ENCODE results near the gene MTERF4. TPM values are rescaled to one million over a fixed set of nuclear protein-coding genes. Genes with fewer than 3 reads are reported as not detected.

The MTERF4 gene
- polyA plus RNA-seq, 3 donors = 15.5 to 37.4 (median 17.8) TPM

- H4K20me1 ChIP-seq (ENCODE audit: insufficient read depth, low read length) = no peaks in the 10 kb centered on the region
- no peak overlapping the region for H3K4me3 Mint-ChIP-seq
- no peak overlapping the region for H3K4me2 ChIP-seq (replicated peaks; ENCODE audit: extremely low read depth, low read length, poor library complexity, severe bottlenecking)
- peaks cover 4 to 17% (median 12%) of the 10 kb centered on the region in 3 donors for H3K27me3 Mint-ChIP-seq (ENCODE audit: low read depth in 3 of 3)
- no peaks in the 10 kb centered on the region for H3K36me3 ChIP-seq (replicated peaks in 1 of 2; ENCODE audit: control insufficient read depth in 1 of 2, insufficient read depth in 2 of 2, low read length in 2 of 2)
- H3K27ac Mint-ChIP-seq = no peak overlapping the region
- H2AFZ ChIP-seq (ENCODE audit: insufficient read depth, low read depth, low read length, poor library complexity, severe bottlenecking) = no peak overlapping the region
- no peaks in the 10 kb centered on the region for H3K79me2 ChIP-seq (ENCODE audit: insufficient read depth, low read length)
- H3K27me3 ChIP-seq (ENCODE audit: control insufficient read depth in 2 of 2, insufficient read depth in 2 of 2, low read length in 2 of 2) = no peaks in the 10 kb centered on the region
- peaks cover 3% of the 10 kb centered on the region for H3K4me1 Mint-ChIP-seq
- TF ChIP-seq CTCF (IDR thresholded peaks at IDR 0.05) = no peak
- no peak overlapping the region for H3K4me3 ChIP-seq (replicated peaks in 1 of 3; ENCODE audit: low read depth in 2 of 3, low read length in 3 of 3)
- no peaks in the 10 kb centered on the region for H3K4me1 ChIP-seq (ENCODE audit: control insufficient read depth in 1 of 2, insufficient read depth in 2 of 2, low read length in 2 of 2)
- H3K9ac ChIP-seq (ENCODE audit: insufficient read depth, low read length, poor library complexity, severe bottlenecking) = no peak overlapping the region
- no peaks in the 10 kb centered on the region for H3K9me3 ChIP-seq (replicated peaks in 1 of 2; ENCODE audit: control insufficient read depth in 1 of 2, insufficient read depth in 1 of 2, low read length in 2 of 2)
- intact Hi-C loops (cut with micrococcal nuclease) = no loop called here
- 94% methylated on average over 15 of the region's 15 CpGs for WGBS (ENCODE audit: insufficient coverage)
- H3K36me3 Mint-ChIP-seq = no peaks in the 10 kb centered on the region
- H3K27ac ChIP-seq (ENCODE audit: low read depth in 1 of 2, low read length in 2 of 2) = no peak overlapping the region
- DNase-seq = peak in 1 of 3 donors; percentile 1
- no peaks in the 10 kb centered on the region for H3K9me3 Mint-ChIP-seq
Measured at GRCh38 chr2:241066893-241067341, 35.2 kb downstream of the MTERF4 start.

DNA sequence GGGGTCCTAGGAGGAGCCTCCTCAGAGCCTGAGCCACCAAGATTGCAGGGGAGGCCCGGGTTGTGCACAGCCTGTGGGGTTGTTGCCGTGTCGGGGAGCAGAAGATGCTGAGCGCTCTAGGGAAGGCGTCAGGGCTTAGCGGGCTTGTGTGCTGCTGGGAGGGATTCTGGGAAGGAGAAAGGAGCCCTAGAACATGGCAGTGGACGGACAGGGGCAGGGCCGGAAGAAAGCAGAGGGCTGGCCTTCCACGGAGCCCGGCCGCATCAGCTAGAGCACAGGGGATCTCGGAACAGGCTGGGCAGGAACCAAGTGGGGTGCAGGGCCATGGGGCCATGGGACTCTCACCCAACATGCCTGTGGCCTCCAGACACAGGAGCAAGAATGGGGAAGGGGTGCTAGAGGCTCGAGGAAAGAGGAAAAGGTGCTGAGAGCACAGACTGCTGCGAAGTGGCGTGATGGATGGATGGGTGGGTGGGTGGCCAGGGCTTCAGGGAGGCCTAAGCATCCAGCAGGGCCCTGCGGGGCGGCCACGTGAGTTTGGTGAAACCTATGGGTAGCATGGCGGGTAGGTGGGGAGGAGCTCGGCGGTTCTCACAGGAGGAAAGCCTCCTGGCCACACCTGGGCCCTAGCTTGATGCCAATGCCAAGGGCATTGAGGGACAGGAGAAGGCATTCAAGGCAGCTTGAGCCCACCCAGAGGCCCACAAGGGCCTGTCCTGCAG lies 35.8 kb downstream of the MTERF4 start:
- Mint-ChIP-seq H3K27ac (peak overlapping the region in 1 of 7 donors; percentile 12), H3K27me3 (ENCODE audit: low read depth in 3 of 3) (peaks cover 7 to 20% (median 12%) of the 10 kb centered on the region in 3 donors), H3K9me3 (no peaks in the 10 kb centered on the region), H3K4me3 (peak overlapping the region in 1 of 2 donors; percentile 31), H3K36me3 (no peaks in the 10 kb centered on the region), H3K4me1 (peaks cover 3% of the 10 kb centered on the region)
- H3K4me2 ChIP-seq (replicated peaks; ENCODE audit: extremely low read depth, low read length, poor library complexity, severe bottlenecking) = no peak overlapping the region
- intact Hi-C loops (cut with micrococcal nuclease) = no loop called here
- H3K36me3 ChIP-seq (replicated peaks in 1 of 2; ENCODE audit: control insufficient read depth in 1 of 2, insufficient read depth in 2 of 2, low read length in 2 of 2) = no peaks in the 10 kb centered on the region
- H3K4me1 ChIP-seq (ENCODE audit: control insufficient read depth in 1 of 2, insufficient read depth in 2 of 2, low read length in 2 of 2) = no peaks in the 10 kb centered on the region
- H3K9ac ChIP-seq (ENCODE audit: insufficient read depth, low read length, poor library complexity, severe bottlenecking) = no peak overlapping the region
- H3K79me2 ChIP-seq (ENCODE audit: insufficient read depth, low read length) = no peaks in the 10 kb centered on the region
- H3K27me3 ChIP-seq (ENCODE audit: control insufficient read depth in 2 of 2, insufficient read depth in 2 of 2, low read length in 2 of 2) = no peaks in the 10 kb centered on the region
- DNase-seq = peak in 1 of 3 donors; percentile 1
- WGBS (ENCODE audit: insufficient coverage) = 98% methylated on average over 20 of the region's 21 CpGs
- TF ChIP-seq CTCF (IDR thresholded peaks at IDR 0.05) = no peak
- no peak overlapping the region for H2AFZ ChIP-seq (ENCODE audit: insufficient read depth, low read depth, low read length, poor library complexity, severe bottlenecking)
- H3K27ac ChIP-seq (ENCODE audit: low read depth in 1 of 2, low read length in 2 of 2) = no peak overlapping the region
- no peaks in the 10 kb centered on the region for H4K20me1 ChIP-seq (ENCODE audit: insufficient read depth, low read length)
- H3K4me3 ChIP-seq (replicated peaks in 1 of 3; ENCODE audit: low read depth in 2 of 3, low read length in 3 of 3) = no peak overlapping the region
- no peaks in the 10 kb centered on the region for H3K9me3 ChIP-seq (replicated peaks in 1 of 2; ENCODE audit: control insufficient read depth in 1 of 2, insufficient read depth in 1 of 2, low read length in 2 of 2)
